A549 (cell line): Measurements from ENCODE around the gene ACYP1. TPM values are rescaled to one million over a fixed set of nuclear protein-coding genes. Genes with fewer than 3 reads are reported as not detected.

Experiments used
- ATAC-seq, 2 experiments: fragments of 200-7000 bp in 1 of 2; fragments of >200 bp in 1 of 2; cut with Nextera tagmentation in 1 of 2; cut with Tn5 transposase in 1 of 2; 3 replicates each; pipeline versions ENCODE4 v1.8.0 to v1.9.1; 2018 to 2020; ENCODE audit warnings: mild to moderate bottlenecking in 1 of 2, moderate library complexity in 1 of 2
- CTCF ChIA-PET: fragments of 300-600 bp; sonication (Branson Sonifier 250); formaldehyde crosslinking; extraction: SDS; loops from one replicate; lab custom pipeline; 2021; ENCODE audit warnings: antibody characterized with exemption, inconsistent platforms; lab: Yijun Ruan, JAX
- POLR2A ChIA-PET: fragments of 350-600 bp; formaldehyde crosslinking; extraction: SDS; loops from one replicate; lab custom pipeline; 2021; ENCODE audit warnings: antibody characterized with exemption, inconsistent platforms; lab: Yijun Ruan, JAX
- DNase-seq, 2 experiments: peaks; one replicate each; pipeline versions ENCODE4 v3.0.0 to v3.0.0-alpha.2; 2011 to 2016; ENCODE audit warnings: low read depth in 1 of 2, low spot score in 1 of 2
- FAIRE-seq: peaks from 2 replicates; lab custom pipeline; 2011; peaks lifted over from hg19 to GRCh38; lab: Jason Lieb, UNC
- H3K27ac ChIP-seq, 2 experiments: fragments of >200 bp; sonication (Bioruptor Twin); formaldehyde crosslinking; 3 replicates each; pipeline ENCODE4 v1.5.1; 2016 to 2017
- H3K4me1 ChIP-seq: fragments of >200 bp; sonication (Bioruptor Twin); formaldehyde crosslinking; 3 replicates; pipeline ENCODE4 v1.6.1; 2016
- H3K4me2 ChIP-seq: fragments of >200 bp; sonication (Bioruptor Twin); formaldehyde crosslinking; 3 replicates; pipeline ENCODE4 v1.6.1; 2016
- H3K4me3 ChIP-seq: fragments of >200 bp; sonication (Bioruptor Twin); formaldehyde crosslinking; 3 replicates; pipeline ENCODE4 v1.5.1; 2016
- H3K9me3 ChIP-seq: fragments of >200 bp; sonication (Bioruptor Twin); formaldehyde crosslinking; 3 replicates; pipeline ENCODE4 v1.6.1; 2016
- ATOH8 ChIP-seq: fragments of 250-450 bp; sonication (Bioruptor Pico); IDR thresholded peaks from 2 replicates; pipeline ENCODE4 v1.5.0; 2020; ENCODE audit warnings: low read depth, mild to moderate bottlenecking, moderate library complexity
- BCL3 ChIP-seq: fragments of >200 bp; sonication (Bioruptor Twin); formaldehyde crosslinking; IDR thresholded peaks from 3 replicates; pipeline ENCODE4 v1.6.1; 2016
- BHLHE40 ChIP-seq: IDR thresholded peaks from 2 replicates; pipeline ENCODE4 v1.6.1; 2012; ENCODE audit warnings: low read depth, low read length, inconsistent platforms
- CBX8 ChIP-seq: fragments of 200-600 bp; sonication (generic); IDR thresholded peaks from 2 replicates; pipeline ENCODE4 v1.6.1; 2016
- EHF ChIP-seq: fragments of 250-450 bp; sonication (Bioruptor Pico); IDR thresholded peaks from 2 replicates; pipeline ENCODE4 v1.5.0; 2020; ENCODE audit warnings: mild to moderate bottlenecking
- EHMT2 ChIP-seq: fragments of 200-600 bp; sonication (generic); IDR thresholded peaks from 2 replicates; pipeline ENCODE4 v1.6.1; 2016; ENCODE audit warnings: antibody characterized with exemption, low read depth, mild to moderate bottlenecking, moderate library complexity
- ELK1 ChIP-seq: fragments of 150-350 bp; IDR thresholded peaks from 2 replicates; pipeline ENCODE4 v1.6.1; 2014; ENCODE audit warnings: low read depth, mild to moderate bottlenecking, low read length
- EP300 ChIP-seq, 2 experiments: fragments of >200 bp; sonication (Bioruptor Twin); formaldehyde crosslinking; IDR thresholded peaks; 2 replicates in 1 of 2; 3 replicates in 1 of 2; pipeline ENCODE4 v1.6.1; 2016 to 2017
- HDAC2 ChIP-seq: fragments of 200-600 bp; sonication (generic); IDR thresholded peaks from 2 replicates; pipeline ENCODE4 v1.6.1; 2016
- JUNB ChIP-seq: fragments of >200 bp; sonication (Bioruptor Twin); formaldehyde crosslinking; IDR thresholded peaks from 2 replicates; pipeline ENCODE4 v1.6.1; 2016
- MAX ChIP-seq: IDR thresholded peaks from 2 replicates; pipeline ENCODE4 v1.6.1; 2012
- MAZ ChIP-seq: fragments of 150-350 bp; IDR thresholded peaks from 2 replicates; pipeline ENCODE4 v1.6.1; 2014; ENCODE audit warnings: antibody characterized with exemption, low read depth, low read length, borderline replicate concordance
- NFE2L2 ChIP-seq: fragments of 150-350 bp; conservative IDR thresholded peaks from 2 replicates; pipeline ENCODE4 v1.6.1; 2014; ENCODE audit warnings: low read length
- NR3C1 ChIP-seq: fragments of >200 bp; sonication (Bioruptor Twin); formaldehyde crosslinking; IDR thresholded peaks from 3 replicates; pipeline ENCODE4 v1.6.1; 2017
- PBX3 ChIP-seq: IDR thresholded peaks from 2 replicates; pipeline ENCODE4 v1.6.1; 2012
- POLR2A ChIP-seq: IDR thresholded peaks from 2 replicates; pipeline ENCODE4 v1.6.1; 2012; ENCODE audit warnings: mild to moderate bottlenecking, low read length
- POLR2AphosphoS2 ChIP-seq: conservative IDR thresholded peaks from 2 replicates; pipeline ENCODE4 v1.6.1; 2012; ENCODE audit warnings: low read length, improper control_type of control experiment, inconsistent platforms
- RAD21 ChIP-seq, 2 experiments: fragments of >200 bp in 1 of 2; sonication (Bioruptor Twin) in 1 of 2; formaldehyde crosslinking in 1 of 2; IDR thresholded peaks in 1 of 2; conservative IDR thresholded peaks in 1 of 2; 2 replicates in 1 of 2; 3 replicates in 1 of 2; pipeline ENCODE4 v1.6.1; 2012 to 2018; ENCODE audit warnings: inconsistent platforms in 1 of 2
- RARB ChIP-seq: fragments of 250-450 bp; sonication (Bioruptor Pico); IDR thresholded peaks from 2 replicates; pipeline ENCODE4 v1.8.0; 2021; ENCODE audit warnings: mild to moderate bottlenecking, moderate library complexity
- SREBF2 ChIP-seq: fragments of 450-650 bp; IDR thresholded peaks from 2 replicates; pipeline ENCODE4 v1.6.1; 2014; ENCODE audit warnings: mild to moderate bottlenecking, moderate library complexity
- USF2 ChIP-seq: fragments of 450-650 bp; IDR thresholded peaks from 2 replicates; pipeline ENCODE4 v1.6.1; 2014; ENCODE audit warnings: antibody characterized with exemption
- ZNF302 ChIP-seq: fragments of 250-450 bp; sonication (Bioruptor Pico); IDR thresholded peaks from 2 replicates; pipeline ENCODE4 v1.9.0; 2021; ENCODE audit warnings: inconsistent platforms, mild to moderate bottlenecking, moderate library complexity
- ZSCAN20 ChIP-seq: fragments of 250-450 bp; sonication (Bioruptor Pico); IDR thresholded peaks from 2 replicates; pipeline ENCODE4 v1.8.0; 2022; ENCODE audit warnings: mild to moderate bottlenecking, moderate library complexity
- WGBS: methylation state at CpG from one replicate; pipeline ENCODE4 v1.1.6; 2017; ENCODE audit errors: missing lambda C conversion rate; 5-methylcytosine and 5-hydroxymethylcytosine counted together
- polyA plus RNA-seq, 4 experiments: library from polyadenylated mRNA; depleted of rRNA in 3 of 4; stranded (reverse); fragments of >200 nt; fragmentation: RNase III in 1 of 4; extraction: RNeasy Plus Mini Kit Qiagen cat#74134 plus additional on column Dnase treatment in 1 of 4; gene quantifications; 2 replicates in 3 of 4; 3 replicates in 1 of 4; pipeline ENCODE4 v1.2.3, GENCODE V29; 2011 to 2017

ACYP1 gene
- polyA plus RNA-seq, 2 of the 4 experiments (the other 2 are of a cell fraction): 34.3 to 36.7 TPM

GRCh38 chr14:75094896-75095295 is 31.1 kb upstream of the ACYP1 start (continued):
- no peak for TF ChIP-seq POLR2AphosphoS2
- no peak for TF ChIP-seq EHMT2
- TF ChIP-seq, all 56 proteins: peak for 0

- WGBS: 88% methylated on average over 2 of the region's 2 CpGs
- H3K9me3 ChIP-seq: no peaks in the 10 kb centered on the region
- DNase-seq (no peak), FAIRE-seq (no peak), ATAC-seq (no peak)
- CTCF ChIA-PET: interaction anchor here (0.9 to 13.1 kb wide), 3 partner anchors 145 to 233 kb away, joined by 3 to 148 read pairs (median 3); no protein-coding TSS in a partner anchor
- POLR2A ChIA-PET: interaction anchor here (0.7 kb wide), 1 partner anchor 221 kb away, joined by 3 read pairs; no protein-coding TSS in a partner anchor
- no peaks in the 10 kb centered on the region for H3K4me1 ChIP-seq
- no peak overlapping the region for H3K4me2 ChIP-seq
- H3K4me3 ChIP-seq: no peak overlapping the region
- no peak for TF ChIP-seq POLR2A
- TF ChIP-seq SREBF2: no peak
- no peak for TF ChIP-seq CBX8
- no peak for TF ChIP-seq HDAC2
- no peak for TF ChIP-seq RAD21 (conservative IDR thresholded peaks at IDR 0.05 in 1 of 2, IDR thresholded peaks at IDR 0.05 in 1 of 2)
- TF ChIP-seq MAZ: no peak
- no peak for TF ChIP-seq BHLHE40
- no peak for TF ChIP-seq USF2
- TF ChIP-seq EHF (CRISPR knock-in tag): no peak
- no peak for TF ChIP-seq MAX
- no peak for TF ChIP-seq JUNB
- no peak for TF ChIP-seq RARB
- no peak for TF ChIP-seq NFE2L2
- TF ChIP-seq EP300 (IDR thresholded peaks at IDR 0.05): no peak
- TF ChIP-seq ZNF302: no peak
- no peak for TF ChIP-seq POLR2AphosphoS2
- TF ChIP-seq ATOH8 (CRISPR knock-in tag): no peak
- no peak overlapping the region for H3K27ac ChIP-seq
Measured at GRCh38 chr14:75092698-75093097, 28.9 kb upstream of the ACYP1 start.

GRCh38 chr14:75091251-75091650 is 27.4 kb upstream of the ACYP1 start:
- DNase-seq (no peak), ATAC-seq (no peak), FAIRE-seq (no peak)
- ChIA-PET POLR2A (no interaction called here), CTCF (interaction anchor here (1.3 to 13.1 kb wide), 4 partner anchors 83 to 232 kb away, joined by 5 to 148 read pairs (median 47); no protein-coding TSS in a partner anchor)
- Histone ChIP-seq H3K4me1 (no peaks in the 10 kb centered on the region), H3K9me3 (no peaks in the 10 kb centered on the region), H3K4me3 (no peak overlapping the region), H3K4me2 (no peak overlapping the region), H3K27ac (no peak overlapping the region)
- TF ChIP-seq PBX3: no peak
- TF ChIP-seq ZSCAN20 (CRISPR knock-in tag): no peak
- TF ChIP-seq BCL3: no peak
- TF ChIP-seq SREBF2: no peak
- no peak for TF ChIP-seq ELK1
- TF ChIP-seq EHF (CRISPR knock-in tag): no peak
- no peak for TF ChIP-seq NR3C1
- 94% methylated on average over 8 of the region's 8 CpGs for WGBS
